NCI-H1105 treated with DMSO at 0.1 percent for 48 hours (cell line): Measurements from ENCODE around the gene SLC25A44.
A peak's percentile ranks its signal among the peaks of the same experiment; 100 is the strongest.

Experiments used
- DNase-seq: peaks from one replicate; lab custom pipeline; 2025; lab: John Stamatoyannopoulos, UW

The SLC25A44 gene

DNA sequence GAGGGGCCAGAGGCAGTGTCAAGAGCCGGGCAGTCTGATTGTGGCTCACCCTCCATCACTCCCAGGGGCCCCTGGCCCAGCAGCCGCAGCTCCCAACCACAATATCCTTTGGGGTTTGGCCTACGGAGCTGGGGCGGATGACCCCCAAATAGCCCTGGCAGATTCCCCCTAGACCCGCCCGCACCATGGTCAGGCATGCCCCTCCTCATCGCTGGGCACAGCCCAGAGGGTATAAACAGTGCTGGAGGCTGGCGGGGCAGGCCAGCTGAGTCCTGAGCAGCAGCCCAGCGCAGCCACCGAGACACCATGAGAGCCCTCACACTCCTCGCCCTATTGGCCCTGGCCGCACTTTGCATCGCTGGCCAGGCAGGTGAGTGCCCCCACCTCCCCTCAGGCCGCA lies 48.0 kb downstream of the SLC25A44 start, which contains the start of gene BGLAP:
Gene BGLAP (plus strand): TSS at position 259 of the 400 bp plus-strand sequence. CDS start 48 bp downstream, at position 307.
- DNase-seq = no peak

DNA sequence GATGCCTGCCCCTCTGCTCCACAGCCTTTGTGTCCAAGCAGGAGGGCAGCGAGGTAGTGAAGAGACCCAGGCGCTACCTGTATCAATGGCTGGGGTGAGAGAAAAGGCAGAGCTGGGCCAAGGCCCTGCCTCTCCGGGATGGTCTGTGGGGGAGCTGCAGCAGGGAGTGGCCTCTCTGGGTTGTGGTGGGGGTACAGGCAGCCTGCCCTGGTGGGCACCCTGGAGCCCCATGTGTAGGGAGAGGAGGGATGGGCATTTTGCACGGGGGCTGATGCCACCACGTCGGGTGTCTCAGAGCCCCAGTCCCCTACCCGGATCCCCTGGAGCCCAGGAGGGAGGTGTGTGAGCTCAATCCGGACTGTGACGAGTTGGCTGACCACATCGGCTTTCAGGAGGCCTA lies 48.8 kb downstream of the SLC25A44 start:
- DNase-seq = no peak

DNA sequence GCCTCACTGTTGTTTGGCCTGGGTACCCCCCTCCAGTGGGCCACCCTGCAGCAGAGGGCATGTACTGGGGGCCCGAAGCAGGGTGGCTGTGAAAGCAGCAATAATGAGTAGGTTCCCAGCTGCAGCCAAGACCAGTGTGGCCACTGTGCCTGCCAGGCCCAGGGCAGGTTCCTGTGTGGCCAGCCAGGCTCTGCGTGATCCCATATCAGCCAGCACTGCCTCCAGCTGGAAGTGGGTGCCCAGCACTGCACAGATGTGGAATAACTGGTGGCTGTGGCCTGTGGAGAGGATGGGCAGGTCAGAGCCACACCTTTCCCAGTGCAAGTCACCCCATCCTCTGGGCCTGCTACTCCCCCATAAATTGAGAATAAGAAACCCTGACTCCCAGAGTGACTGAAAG lies 50.2 kb downstream of the SLC25A44 start:
- no peak for DNase-seq

DNA sequence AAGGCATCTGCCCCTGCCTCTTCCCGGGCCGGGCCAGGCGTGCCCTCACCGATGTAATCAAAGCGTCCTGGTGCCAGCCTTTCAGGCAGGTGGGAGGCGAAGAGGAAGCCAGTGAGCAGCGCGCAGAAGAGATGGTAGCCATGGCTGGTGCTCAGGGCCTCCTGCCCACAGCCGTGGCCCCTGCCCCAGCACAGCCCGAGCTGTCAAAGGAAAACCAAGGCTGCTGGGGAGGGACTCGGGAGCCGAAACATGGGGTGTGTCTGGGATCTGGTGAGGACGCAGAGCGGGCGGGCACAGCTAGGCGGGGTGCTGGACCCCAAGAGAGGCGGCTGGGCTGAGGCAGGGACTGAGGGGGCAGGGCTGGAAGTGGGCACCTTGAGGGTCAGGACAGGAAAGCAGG lies 50.8 kb downstream of the SLC25A44 start:
- no peak for DNase-seq

DNA sequence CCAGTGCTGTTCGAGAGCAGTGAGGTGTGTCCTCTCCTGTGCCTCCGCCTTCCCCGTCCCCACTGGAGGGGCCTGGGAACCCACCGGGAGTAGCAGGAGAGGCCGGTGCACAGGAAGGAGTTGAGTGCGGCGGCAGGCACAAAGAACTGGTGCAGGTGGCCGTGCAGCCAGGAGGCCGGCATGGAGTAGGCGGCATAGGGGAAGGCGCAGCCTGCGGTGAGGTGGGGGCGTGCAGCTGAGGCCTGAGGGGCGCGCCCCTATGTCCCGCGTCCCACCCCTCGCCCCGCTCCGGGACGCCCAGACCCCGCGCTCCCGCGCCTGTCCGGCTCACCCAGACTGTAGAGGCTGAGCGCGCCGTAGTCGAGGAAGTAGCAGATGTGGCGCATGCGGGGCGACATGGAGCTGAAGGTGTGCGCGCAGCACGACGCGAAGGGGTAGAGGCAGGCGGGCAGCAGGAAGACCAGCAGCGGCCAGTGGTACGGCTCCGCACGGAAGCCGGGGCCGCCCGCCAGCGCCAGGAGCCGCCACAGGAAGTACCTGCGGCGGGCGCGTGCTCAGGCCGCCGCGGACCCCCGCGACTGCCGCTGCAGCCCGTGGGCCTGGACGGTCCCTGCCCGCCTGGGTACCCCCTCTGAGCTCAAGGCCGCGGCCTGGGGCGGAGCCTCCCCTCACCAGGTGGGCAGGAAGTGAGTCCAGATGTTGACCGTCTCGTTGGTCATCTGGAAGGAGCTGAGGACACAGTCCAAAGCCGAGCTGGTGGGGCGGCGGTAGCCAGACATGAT lies 51.7 kb downstream of the SLC25A44 start:
- peak; percentile 34 for DNase-seq

DNA sequence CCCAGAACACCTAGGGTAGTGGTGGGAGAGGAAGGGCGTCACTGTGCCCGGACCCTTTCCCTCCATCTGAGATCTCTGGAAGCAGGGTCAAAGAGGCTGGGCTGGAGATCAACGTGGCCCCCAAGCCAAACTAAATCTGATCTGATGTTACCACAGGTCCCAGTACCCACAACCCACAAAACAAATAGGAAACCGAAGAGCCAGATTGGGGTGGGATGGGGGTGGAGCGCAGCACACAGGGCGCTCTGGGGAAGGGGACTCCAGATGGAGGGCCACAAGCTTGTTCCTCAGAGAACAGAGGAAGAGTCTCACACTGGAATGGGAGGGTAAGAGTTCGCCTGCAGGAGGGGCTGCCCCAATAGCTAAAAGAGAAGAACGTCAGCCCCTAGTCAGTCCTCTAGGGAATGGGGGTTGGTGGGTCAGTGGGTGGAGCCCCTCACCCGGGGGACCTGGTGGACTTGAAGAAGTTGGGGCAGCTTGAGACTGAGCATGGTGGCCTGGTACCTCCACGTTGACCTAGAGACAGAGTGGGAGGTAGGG lies 52.4 kb downstream of the SLC25A44 start:
- no peak for DNase-seq

DNA sequence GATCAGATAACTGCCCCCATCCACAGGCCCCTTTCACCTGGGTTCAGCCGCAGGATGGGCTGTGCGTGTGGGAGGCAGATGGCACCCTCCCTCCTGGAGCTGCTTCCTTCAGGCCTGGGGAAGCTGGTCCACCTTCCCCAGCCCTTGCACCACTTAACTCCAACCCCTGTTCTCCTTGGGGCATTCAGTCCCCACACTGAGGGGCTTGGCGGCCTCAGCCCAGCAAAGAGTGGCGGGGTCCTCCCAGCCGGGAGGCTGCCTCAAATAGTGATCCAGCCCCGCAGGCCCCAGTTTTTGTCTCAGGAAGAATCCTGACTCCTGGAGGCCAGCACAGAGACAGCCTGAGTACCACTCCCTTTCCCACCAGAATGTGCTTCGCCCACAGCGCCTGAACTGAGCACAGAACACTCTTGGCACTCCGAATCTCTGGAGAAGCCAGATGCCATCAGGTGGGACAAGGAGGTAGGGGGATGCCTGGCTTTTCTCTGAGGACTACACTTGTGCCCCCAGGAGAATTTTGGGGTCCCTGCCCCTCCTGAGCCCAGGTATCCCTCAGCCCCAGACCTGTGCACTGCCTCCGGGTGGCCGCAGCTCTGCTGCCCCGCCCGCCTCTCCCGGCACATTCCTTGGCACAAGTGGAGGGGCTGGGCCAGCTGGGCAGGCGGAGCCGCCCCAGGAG lies 53.0 kb downstream of the SLC25A44 start:
- DNase-seq = no peak

DNA sequence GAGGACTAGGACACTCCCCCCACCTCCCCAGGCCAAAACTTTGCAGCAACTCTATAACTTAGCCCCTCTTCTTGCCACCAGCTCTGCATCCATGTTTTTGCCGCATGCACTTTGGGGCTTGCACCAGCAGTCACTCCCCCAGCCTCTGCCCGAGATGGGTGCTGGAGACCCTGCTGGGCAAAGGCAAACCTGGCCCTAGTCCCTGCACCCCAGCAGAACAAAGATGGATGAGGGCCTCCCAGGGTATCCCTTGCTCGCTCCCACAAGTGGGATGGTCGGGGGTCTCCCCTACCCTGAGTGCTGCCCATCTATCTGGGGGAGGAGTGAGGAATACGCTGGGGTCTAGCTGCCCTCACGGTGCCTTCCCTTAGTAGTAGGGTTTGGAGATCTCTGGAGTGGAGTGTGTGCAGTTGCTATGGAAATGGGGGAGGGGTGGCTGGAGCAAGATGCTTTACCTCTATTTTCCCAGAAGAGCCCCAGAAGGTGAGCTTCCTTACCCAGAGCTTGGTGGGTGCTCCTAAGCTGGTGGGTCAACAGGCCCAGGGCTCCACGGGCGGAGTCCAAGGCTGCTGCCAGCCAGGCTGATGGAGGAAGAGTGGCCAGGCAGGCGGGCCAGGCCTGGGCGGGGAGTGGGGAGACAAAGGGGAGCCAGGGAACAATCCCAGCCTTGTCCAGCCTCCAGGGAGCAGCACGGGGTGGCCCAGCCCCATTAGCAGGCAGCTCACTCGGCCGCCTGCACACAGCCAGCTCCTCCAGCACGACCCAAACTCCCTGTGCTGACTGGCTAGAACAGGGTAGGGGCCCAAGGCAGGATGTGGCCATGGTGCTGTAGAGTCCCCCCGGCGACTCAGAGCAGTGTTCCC lies 53.8 kb downstream of the SLC25A44 start, which contains the start of gene PAQR6:
Gene PAQR6 (minus strand): TSS at position 597 of the 863 bp plus-strand sequence. CDS start 1,325 bp downstream, outside the sequence.
- no peak for DNase-seq

DNA sequence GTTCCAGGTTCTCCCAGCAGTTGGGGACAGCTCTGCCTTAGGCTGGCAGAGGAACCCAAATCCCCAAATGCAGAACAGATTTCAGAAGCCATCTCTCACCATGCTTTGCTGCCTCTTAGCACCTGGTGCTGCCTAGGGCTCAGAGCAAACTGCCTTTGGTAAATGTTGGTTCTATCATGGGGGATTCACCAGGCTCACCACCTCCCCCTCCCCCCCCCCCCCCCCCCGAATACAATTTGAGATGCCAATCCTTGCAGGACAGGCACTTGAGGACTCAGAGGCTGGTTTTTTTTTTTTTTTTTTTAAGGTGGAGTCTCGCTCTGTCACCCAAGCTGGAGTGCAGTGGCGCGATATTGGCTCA lies 54.4 kb downstream of the SLC25A44 start:
- DNase-seq = no peak

DNA sequence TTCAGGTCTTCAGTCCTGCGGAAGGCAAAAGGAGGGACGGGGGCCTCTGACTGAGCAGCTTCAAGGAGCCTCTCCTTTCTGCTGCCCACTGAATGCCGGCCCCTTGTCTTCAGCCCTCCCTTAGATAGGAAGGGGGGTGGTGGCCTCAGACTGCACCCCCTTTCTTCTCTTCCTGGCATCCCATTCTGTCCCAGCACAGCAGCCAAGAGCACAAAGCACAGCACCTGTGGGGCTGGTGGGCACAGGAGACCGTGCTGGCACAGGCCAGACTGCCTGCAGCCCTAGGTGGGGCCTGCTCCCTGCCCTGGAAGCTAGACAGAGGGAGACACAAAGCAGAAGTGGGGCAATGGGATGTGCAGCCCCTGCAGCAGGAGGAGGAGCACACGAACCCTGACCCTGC lies 55.7 kb downstream of the SLC25A44 start:
- no peak for DNase-seq

DNA sequence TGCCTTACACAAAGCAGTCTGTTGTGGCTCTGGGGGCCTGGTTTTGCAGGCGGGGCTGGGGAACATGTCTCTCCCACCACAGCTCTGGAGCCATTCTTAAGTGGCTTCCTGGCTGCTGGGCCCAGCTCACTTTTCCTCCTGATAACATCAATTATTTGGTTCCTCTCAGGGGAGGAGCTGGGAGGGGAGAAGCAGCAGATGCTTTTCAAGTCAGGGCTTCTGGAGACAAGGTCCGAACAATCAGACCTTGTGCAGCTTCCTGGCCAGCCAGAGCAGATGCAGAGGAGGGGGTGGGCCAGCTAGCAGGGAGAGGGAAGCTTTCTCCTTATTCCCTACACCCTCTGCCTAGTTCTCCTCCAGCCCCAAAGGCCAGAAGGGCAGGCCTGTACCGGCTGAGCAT lies 57.6 kb downstream of the SLC25A44 start:
- DNase-seq = no peak

DNA sequence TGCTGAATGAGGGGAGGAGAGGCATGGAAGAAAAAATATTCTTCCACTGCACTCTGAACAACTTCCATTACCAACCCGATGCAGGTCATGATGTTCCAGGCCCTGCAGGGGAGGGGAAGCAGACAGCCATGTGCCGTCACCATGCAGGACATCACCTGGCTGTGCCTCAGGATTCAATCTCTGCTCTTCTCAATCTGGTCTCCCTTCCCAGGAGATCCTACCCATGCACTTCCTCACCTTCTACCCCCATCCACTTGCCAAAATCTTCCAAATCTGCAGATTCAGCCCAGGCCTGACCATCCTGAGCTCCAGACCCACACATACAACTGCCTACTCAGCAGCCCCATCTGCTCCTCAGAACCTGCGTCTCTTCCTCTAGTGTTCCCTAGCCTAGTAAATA lies 59.7 kb downstream of the SLC25A44 start:
- DNase-seq = no peak

DNA sequence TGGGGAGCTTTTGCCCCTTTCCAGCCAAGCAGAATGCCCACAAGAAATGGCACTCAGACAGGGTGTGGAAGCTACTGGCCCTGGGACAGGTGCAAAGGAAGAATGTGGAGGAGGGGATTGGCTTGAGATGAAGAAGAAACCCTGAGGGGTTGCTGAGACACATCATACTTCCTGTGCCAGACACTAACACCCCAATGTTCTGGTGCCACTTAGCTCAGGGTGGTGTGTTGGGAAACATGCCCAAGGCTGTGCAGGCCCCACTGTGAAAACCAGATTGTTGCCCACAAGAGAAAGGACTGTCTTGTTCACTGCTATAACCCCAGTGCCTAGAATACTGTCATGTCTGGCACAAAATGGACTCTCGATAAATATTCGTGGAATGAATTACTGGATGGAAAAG lies 63.8 kb downstream of the SLC25A44 start:
- no peak for DNase-seq

DNA sequence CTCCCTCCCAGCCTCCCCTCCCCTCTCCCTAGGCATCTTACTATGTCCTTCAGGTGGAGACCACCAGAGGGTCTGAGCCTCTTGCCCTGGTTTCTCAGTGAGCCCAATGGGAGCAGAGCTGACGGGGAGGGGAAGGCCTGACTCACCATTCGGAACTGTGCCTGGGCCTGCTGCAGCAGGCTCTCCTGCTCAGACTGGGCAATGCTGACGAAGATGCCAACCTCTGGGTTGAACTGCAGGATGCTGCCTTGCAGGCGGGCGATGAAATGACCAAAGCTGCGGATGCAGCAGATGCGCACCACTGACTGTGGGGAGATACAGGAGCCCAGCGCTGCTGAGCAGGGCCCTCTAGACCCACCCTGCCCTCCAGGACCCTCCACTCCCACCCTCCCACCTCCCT lies 65.0 kb downstream of the SLC25A44 start:
- DNase-seq = no peak

DNA sequence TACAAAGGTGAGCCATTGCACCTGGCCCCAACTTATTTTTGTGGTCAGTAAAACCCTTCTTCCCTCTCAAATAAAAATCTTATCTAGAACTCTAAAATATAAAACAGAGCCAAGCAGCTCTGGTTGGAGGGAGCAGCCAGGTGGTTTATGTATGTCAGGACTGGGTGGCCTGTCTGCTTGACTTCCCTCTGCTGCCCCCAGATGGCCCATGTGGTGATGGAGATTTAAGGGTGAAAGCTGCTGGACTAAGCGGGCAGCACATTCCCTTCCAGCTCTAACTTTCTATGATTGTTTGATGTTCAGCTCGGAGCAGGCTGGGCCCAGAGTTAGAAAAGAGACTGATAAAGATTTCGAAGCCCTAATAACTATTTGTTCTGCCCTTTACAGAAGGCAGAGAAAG lies 65.9 kb downstream of the SLC25A44 start:
- DNase-seq = no peak

DNA sequence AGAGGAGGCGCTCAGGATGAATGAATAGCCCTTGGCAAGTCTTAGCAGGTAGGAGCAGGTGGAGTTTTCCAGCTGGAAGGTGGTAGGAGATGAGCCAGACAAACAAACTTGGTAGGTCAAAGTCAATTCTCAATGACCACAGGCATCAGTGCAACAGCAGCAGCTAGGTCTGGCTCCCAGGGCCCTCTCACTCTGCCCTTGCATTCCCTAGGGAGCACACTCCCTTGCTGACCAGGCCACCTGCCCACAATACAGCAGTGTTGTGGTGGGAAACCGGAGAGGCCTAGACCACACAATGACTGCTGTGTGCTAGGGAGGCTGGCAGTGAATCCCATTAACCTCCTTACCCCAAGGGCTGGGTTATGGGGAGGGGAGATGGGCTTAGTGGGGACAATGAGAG lies 67.0 kb downstream of the SLC25A44 start:
- DNase-seq = no peak
